ENCODE measurements around the gene ATP8B2.

DNA sequence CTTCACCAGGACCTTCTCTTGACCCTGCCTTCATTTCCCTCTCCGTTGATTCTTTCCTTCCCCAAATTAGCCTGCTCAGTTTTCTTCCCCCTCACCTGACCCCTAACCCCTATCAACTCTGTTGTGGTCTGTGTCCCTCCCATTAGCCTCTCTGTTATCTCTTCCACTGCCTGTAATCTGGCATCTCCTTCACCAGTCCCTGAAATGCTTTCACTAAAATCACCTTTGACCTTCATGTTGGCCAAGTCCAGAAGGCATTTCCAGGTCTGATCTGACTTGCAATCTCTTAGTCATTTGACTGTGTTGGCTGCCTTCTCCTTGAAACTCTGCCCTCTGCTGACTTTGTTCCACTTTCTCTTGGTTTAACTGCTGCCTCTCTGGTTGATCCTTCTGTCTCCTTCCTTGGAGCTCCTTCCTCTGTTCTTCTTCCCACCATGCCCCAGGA lies 28.2 kb downstream of the ATP8B2 start:
- TF ChIP-seq POLR2A (IDR thresholded peaks at IDR 0.05; ENCODE audit: low read length) (no peak), GATA1 (IDR thresholded peaks at IDR 0.05; ENCODE audit: low read depth, low read length) (no peak)

Data from erythroblast (primary cell).